ENCODE results near the gene CADPS2. TPM values are rescaled to one million over a fixed set of nuclear protein-coding genes. Genes with fewer than 3 reads are reported as not detected.

Gene CADPS2
- total and polyA plus RNA-seq, 2 donors (not counting 3 experiments of a cell fraction or from before 2014, with no cell fraction given): 9.5 to 22.6 TPM

DNA sequence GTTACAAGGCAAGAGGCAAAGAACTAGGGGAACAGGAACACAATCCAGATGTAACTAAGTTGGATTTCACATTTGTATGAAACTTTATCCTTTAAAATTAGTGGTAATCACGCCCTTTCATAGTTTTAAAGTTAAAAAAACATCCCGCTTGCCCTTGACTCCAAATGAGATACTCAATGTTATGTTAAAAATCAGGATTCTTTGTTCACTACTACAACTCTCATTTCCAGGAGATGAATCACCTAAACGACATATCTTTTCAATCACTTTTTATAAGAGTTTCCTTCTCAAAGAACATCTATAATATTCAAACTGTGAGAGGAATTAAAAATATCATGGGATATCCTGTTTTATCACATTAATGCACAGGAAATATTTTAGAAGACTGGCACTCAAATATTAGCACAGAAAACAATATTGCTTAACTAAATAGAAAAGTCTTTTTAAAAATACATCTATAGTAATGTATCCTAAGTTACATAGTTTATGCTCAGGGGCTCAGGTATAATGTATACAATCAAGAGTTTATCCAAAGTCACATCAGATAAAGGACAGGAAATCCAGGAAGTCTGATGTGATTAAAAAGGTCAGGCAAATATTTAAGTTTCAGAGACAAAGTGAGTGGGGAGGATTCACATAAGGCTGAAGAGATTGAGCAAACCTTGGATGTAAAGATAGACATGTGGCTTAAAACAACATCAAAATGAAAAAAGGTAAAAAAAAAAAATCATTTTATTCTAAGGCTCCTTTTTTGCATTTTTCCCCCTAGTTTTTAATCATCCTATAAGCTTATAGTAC, 41.9 kb downstream of the CADPS2 start:
- FAIRE-seq (no peak), DNase-seq (ENCODE audit: low read depth, low spot score) (peak; percentile 49)
- Histone ChIP-seq H3K27me3 (ENCODE audit: control insufficient read depth in 2 of 2, insufficient read depth in 2 of 2, low read length in 2 of 2) (no peaks in the 10 kb centered on the region), H3K27ac (ENCODE audit: insufficient read depth, low read depth, low read length) (peak overlapping the region; percentile 39), H3K36me3 (ENCODE audit: control insufficient read depth in 2 of 2, extremely low read depth in 1 of 2, insufficient read depth in 2 of 2, low read length in 2 of 2) (no peaks in the 10 kb centered on the region), H3K4me1 (ENCODE audit: control insufficient read depth, extremely low read depth, insufficient read depth, low read length) (peaks cover 35% of the 10 kb centered on the region), H2AFZ (ENCODE audit: low read depth, low read length) (no peak overlapping the region), H3K9me3 (replicated peaks; ENCODE audit: control insufficient read depth, insufficient read depth, low read length) (no peaks in the 10 kb centered on the region), H4K20me1 (replicated peaks; ENCODE audit: control insufficient read depth, extremely low read depth, insufficient read depth, low read length) (no peaks in the 10 kb centered on the region), H3K4me2 (ENCODE audit: insufficient read depth, low read length) (peak overlapping the region; percentile 63), H3K9ac (replicated peaks; ENCODE audit: extremely low read depth, insufficient read depth, low read length) (no peak overlapping the region), H3K9me1 (replicated peaks; ENCODE audit: control insufficient read depth, extremely low read depth, insufficient read depth, low read length) (no peaks in the 10 kb centered on the region), H3K4me3 (replicated peaks in 1 of 3; ENCODE audit: insufficient read depth in 1 of 3, low read depth in 1 of 3, low read length in 3 of 3) (peak overlapping the region in 1 of 3 experiments; percentile 10), H3K79me2 (ENCODE audit: control insufficient read depth, insufficient read depth, low read length) (no peaks in the 10 kb centered on the region)
- ChIA-PET POLR2A (interaction anchor here (0.6 kb wide), 1 partner anchor 172 kb away, joined by 5 read pairs; no protein-coding TSS in a partner anchor), CTCF (no interaction called here)
- dilution Hi-C loops (cut with MboI; ENCODE audit: extremely low pct_ligation_motif_present, low sequenced_read_pairs): no loop called here
- TF ChIP-seq POLR2AphosphoS5 (IDR thresholded peaks at IDR 0.05; ENCODE audit: insufficient read depth, low read depth, low read length): no peak
- TF ChIP-seq POLR2A (IDR thresholded peaks at IDR 0.05; ENCODE audit: low read depth, low read length): no peak
- TF ChIP-seq FOS (IDR thresholded peaks at IDR 0.05; ENCODE audit: borderline replicate concordance, insufficient read depth, low read length): peak; percentile 48
- no peak for TF ChIP-seq JUN (IDR thresholded peaks at IDR 0.05; ENCODE audit: borderline replicate concordance, insufficient read depth, insufficient read length, low read depth)
- TF ChIP-seq, protein P1, sequence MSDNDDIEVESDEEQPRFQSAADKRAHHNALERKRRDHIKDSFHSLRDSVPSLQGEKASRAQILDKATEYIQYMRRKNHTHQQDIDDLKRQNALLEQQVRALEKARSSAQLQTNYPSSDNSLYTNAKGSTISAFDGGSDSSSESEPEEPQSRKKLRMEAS (IDR thresholded peaks at IDR 0.05; ENCODE audit: insufficient read depth, insufficient read length): no peak
- TF ChIP-seq GATA2 (IDR thresholded peaks at IDR 0.05; ENCODE audit: insufficient read depth, insufficient read length, low read depth, low read length): peak; percentile 40
- TF ChIP-seq, protein P2, sequence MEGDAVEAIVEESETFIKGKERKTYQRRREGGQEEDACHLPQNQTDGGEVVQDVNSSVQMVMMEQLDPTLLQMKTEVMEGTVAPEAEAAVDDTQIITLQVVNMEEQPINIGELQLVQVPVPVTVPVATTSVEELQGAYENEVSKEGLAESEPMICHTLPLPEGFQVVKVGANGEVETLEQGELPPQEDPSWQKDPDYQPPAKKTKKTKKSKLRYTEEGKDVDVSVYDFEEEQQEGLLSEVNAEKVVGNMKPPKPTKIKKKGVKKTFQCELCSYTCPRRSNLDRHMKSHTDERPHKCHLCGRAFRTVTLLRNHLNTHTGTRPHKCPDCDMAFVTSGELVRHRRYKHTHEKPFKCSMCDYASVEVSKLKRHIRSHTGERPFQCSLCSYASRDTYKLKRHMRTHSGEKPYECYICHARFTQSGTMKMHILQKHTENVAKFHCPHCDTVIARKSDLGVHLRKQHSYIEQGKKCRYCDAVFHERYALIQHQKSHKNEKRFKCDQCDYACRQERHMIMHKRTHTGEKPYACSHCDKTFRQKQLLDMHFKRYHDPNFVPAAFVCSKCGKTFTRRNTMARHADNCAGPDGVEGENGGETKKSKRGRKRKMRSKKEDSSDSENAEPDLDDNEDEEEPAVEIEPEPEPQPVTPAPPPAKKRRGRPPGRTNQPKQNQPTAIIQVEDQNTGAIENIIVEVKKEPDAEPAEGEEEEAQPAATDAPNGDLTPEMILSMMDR (IDR thresholded peaks at IDR 0.05; ENCODE audit: extremely low read depth in 1 of 2, insufficient read depth in 1 of 2, low read depth in 1 of 2, low read length in 2 of 2): no peak
- no peak for TF ChIP-seq MYC (IDR thresholded peaks at IDR 0.05; ENCODE audit: low read depth, low read length)
- no peak for TF ChIP-seq EZH2 (IDR thresholded peaks at IDR 0.05; ENCODE audit: borderline replicate concordance, low read depth, low read length, severe bottlenecking)
- BruUV-seq (replicated peaks): no TSS peak
- intact Hi-C loops (cut with micrococcal nuclease): loop anchor here (1.0 kb wide), 1 partner anchor 42 kb away; the partner anchor contains the start of gene CADPS2
